Loucy (cell line): ENCODE results near the gene AGBL5.

Source experiments
- H2AFZ ChIP-seq: fragments of 200-600 bp; sonication (generic); 2 replicates; pipeline ENCODE4 v1.6.0; 2016; ENCODE audit warnings: antibody characterized with exemption, mild to moderate bottlenecking, low read length, moderate library complexity
- H3F3A ChIP-seq: fragments of 200-600 bp; 2 replicates; pipeline ENCODE4 v1.6.0; 2016; ENCODE audit warnings: antibody characterized with exemption, low read depth, mild to moderate bottlenecking
- H3K27me3 ChIP-seq: fragments of 200-600 bp; sonication (generic); 2 replicates; pipeline ENCODE4 v1.6.1; 2014; ENCODE audit warnings: low read length, mild to moderate bottlenecking; ENCODE audit not compliant: insufficient read depth, poor library complexity, severe bottlenecking
- H3K36me3 ChIP-seq: fragments of 200-600 bp; sonication (generic); 2 replicates; pipeline ENCODE4 v1.6.1; 2016; ENCODE audit warnings: low read length; ENCODE audit not compliant: insufficient read depth
- H3K4me1 ChIP-seq: fragments of 200-600 bp; sonication (generic); 2 replicates; pipeline ENCODE4 v1.5.1; 2014; ENCODE audit warnings: low read length, mild to moderate bottlenecking; ENCODE audit not compliant: insufficient read depth, poor library complexity, severe bottlenecking
- H3K4me2 ChIP-seq: fragments of 200-600 bp; sonication (generic); 2 replicates; pipeline ENCODE4 v1.6.0; 2014; ENCODE audit warnings: antibody characterized with exemption, low read length, low read depth, mild to moderate bottlenecking; ENCODE audit not compliant: poor library complexity, severe bottlenecking
- H3K4me3 ChIP-seq: fragments of 200-600 bp; sonication (generic); 2 replicates; pipeline ENCODE4 v1.5.1; 2014; ENCODE audit warnings: low read length, mild to moderate bottlenecking, mixed read lengths; ENCODE audit not compliant: poor library complexity, severe bottlenecking
- H3K79me2 ChIP-seq: fragments of 200-600 bp; sonication (generic); 2 replicates; pipeline ENCODE4 v1.6.1; 2014; ENCODE audit warnings: low read length; ENCODE audit not compliant: insufficient read depth
- H3K9ac ChIP-seq: fragments of 200-600 bp; sonication (generic); 2 replicates; pipeline ENCODE4 v1.6.0; 2014; ENCODE audit warnings: mild to moderate bottlenecking, low read depth, low read length, moderate library complexity; ENCODE audit not compliant: poor library complexity, severe bottlenecking
- H3K9me2 ChIP-seq: fragments of 200-600 bp; sonication (generic); replicated peaks from 2 replicates; pipeline ENCODE4 v1.6.1; 2016; ENCODE audit warnings: low read depth, low read length, mixed read lengths
- H3K9me3 ChIP-seq: fragments of 200-600 bp; sonication (generic); 2 replicates; pipeline ENCODE4 v1.6.1; 2014; ENCODE audit warnings: mild to moderate bottlenecking, antibody characterized with exemption, low read length, low read depth; ENCODE audit not compliant: insufficient read depth
- H4K20me1 ChIP-seq: fragments of 200-600 bp; sonication (generic); 2 replicates; pipeline ENCODE4 v1.6.0; 2014; ENCODE audit warnings: antibody characterized with exemption, low read length, mild to moderate bottlenecking; ENCODE audit not compliant: insufficient read depth, poor library complexity, severe bottlenecking
- CTCF ChIP-seq: fragments of 200-600 bp; sonication (generic); conservative IDR thresholded peaks from 2 replicates; pipeline ENCODE4 v1.5.1; 2014; ENCODE audit warnings: mild to moderate bottlenecking, antibody characterized with exemption, low read length
- EZH2phosphoT487 ChIP-seq: fragments of 200-600 bp; IDR thresholded peaks from 2 replicates; pipeline ENCODE4 v1.6.1; 2018; ENCODE audit warnings: antibody characterized with exemption, mild to moderate bottlenecking, moderate library complexity, borderline replicate concordance

AGBL5 gene

GRCh38 chr2:27008678-27009077, 42.8 kb upstream of the AGBL5 start:
- Histone ChIP-seq H3K9ac (no peak overlapping the region), H3K9me3 (no peaks in the 10 kb centered on the region), H3K36me3 (no peaks in the 10 kb centered on the region), H3K4me3 (no peak overlapping the region), H2AFZ (no peak overlapping the region), H4K20me1 (no peaks in the 10 kb centered on the region), H3F3A (no peaks in the 10 kb centered on the region), H3K9me2 (no peaks in the 10 kb centered on the region), H3K4me2 (no peak overlapping the region), H3K4me1 (no peaks in the 10 kb centered on the region), H3K27me3 (no peaks in the 10 kb centered on the region), H3K79me2 (no peaks in the 10 kb centered on the region)
- TF ChIP-seq CTCF (no peak), EZH2phosphoT487 (no peak)

- Histone ChIP-seq H3K9me2 (no peaks in the 10 kb centered on the region), H2AFZ (no peak overlapping the region), H3K4me2 (no peak overlapping the region), H3K9me3 (no peaks in the 10 kb centered on the region), H3K27me3 (no peaks in the 10 kb centered on the region), H3F3A (no peaks in the 10 kb centered on the region), H3K4me1 (no peaks in the 10 kb centered on the region), H3K79me2 (no peaks in the 10 kb centered on the region), H3K36me3 (no peaks in the 10 kb centered on the region), H3K9ac (no peak overlapping the region), H4K20me1 (no peaks in the 10 kb centered on the region), H3K4me3 (no peak overlapping the region)
- TF ChIP-seq CTCF, result no peak
- no peak for TF ChIP-seq EZH2phosphoT487
These were observed 42.4 kb upstream of the AGBL5 start for GRCh38 chr2:27009083-27009482.

GRCh38 chr2:27009716-27010115, 41.8 kb upstream of the AGBL5 start:
- no peaks in the 10 kb centered on the region for H3K27me3 ChIP-seq
- no peaks in the 10 kb centered on the region for H3K4me1 ChIP-seq
- H3K79me2 ChIP-seq, result no peaks in the 10 kb centered on the region
- H2AFZ ChIP-seq, result no peak overlapping the region
- no peak overlapping the region for H3K9ac ChIP-seq
- H3K9me2 ChIP-seq, result no peaks in the 10 kb centered on the region
- H4K20me1 ChIP-seq, result no peaks in the 10 kb centered on the region
- H3F3A ChIP-seq, result no peaks in the 10 kb centered on the region
- H3K4me2 ChIP-seq, result no peak overlapping the region
- no peak overlapping the region for H3K4me3 ChIP-seq
- TF ChIP-seq CTCF (no peak), EZH2phosphoT487 (no peak)
- H3K9me3 ChIP-seq, result no peaks in the 10 kb centered on the region
- H3K36me3 ChIP-seq, result no peaks in the 10 kb centered on the region
